Tibial artery (tissue), 4 donors: ENCODE data around the gene EIF4B.
A peak's percentile ranks its signal among the peaks of the same experiment; 100 is the strongest.

Source experiments
- DNase-seq, 2 donors: peaks; one replicate each; pipeline ENCODE4 v3.0.0-alpha.2; 2019
- H3K27ac ChIP-seq, 2 donors: fragments of 200-600 bp; sonication (generic) in 1 of 2; 1 replicate in 1 of 2; 2 replicates in 1 of 2; pipeline ENCODE4 v1.5.1; 2018 to 2019; ENCODE audit warnings: mild to moderate bottlenecking in 1 of 2
- H3K27me3 ChIP-seq, 2 donors: fragments of 200-600 bp; sonication (generic) in 1 of 2; one replicate each; pipeline versions ENCODE4 v1.5.1 to v1.6.0; 2016 to 2019
- H3K36me3 ChIP-seq, 3 donors: fragments of 200-600 bp; sonication (generic) in 2 of 3; one replicate each; pipeline ENCODE4 v1.5.1; 2016 to 2019; ENCODE audit warnings: mild to moderate bottlenecking in 2 of 3
- H3K4me1 ChIP-seq, 4 donors: fragments of 200-600 bp; sonication (generic) in 2 of 4; 1 replicate in 3 of 4; 2 replicates in 1 of 4; pipeline ENCODE4 v1.5.1; 2016 to 2019
- H3K4me3 ChIP-seq, 2 donors: fragments of 200-600 bp; sonication (generic) in 1 of 2; 1 replicate in 1 of 2; 2 replicates in 1 of 2; pipeline ENCODE4 v1.5.1; 2018 to 2019; ENCODE audit warnings: mild to moderate bottlenecking in 2 of 2
- H3K9me3 ChIP-seq, 3 donors: fragments of 200-600 bp; sonication (generic) in 1 of 3; one replicate each; pipeline ENCODE4 v1.5.1; 2016 to 2019
- CTCF ChIP-seq, 2 experiments: fragments of 200-600 bp in 1 of 2; fragments of 450-650 bp in 1 of 2; IDR thresholded peaks; one replicate each; pipeline ENCODE4 v1.5.1; 2017 to 2019; ENCODE audit warnings: antibody characterized with exemption in 2 of 2, mild to moderate bottlenecking in 1 of 2, moderate library complexity in 1 of 2
- intact Hi-C: fragments of 100-400 bp; cut with DNase I; formaldehyde crosslinking; loops from one replicate; pipeline ENCODE4 v1.15.0; 2023; ENCODE audit warnings: low total_unique reads

EIF4B gene

DNA sequence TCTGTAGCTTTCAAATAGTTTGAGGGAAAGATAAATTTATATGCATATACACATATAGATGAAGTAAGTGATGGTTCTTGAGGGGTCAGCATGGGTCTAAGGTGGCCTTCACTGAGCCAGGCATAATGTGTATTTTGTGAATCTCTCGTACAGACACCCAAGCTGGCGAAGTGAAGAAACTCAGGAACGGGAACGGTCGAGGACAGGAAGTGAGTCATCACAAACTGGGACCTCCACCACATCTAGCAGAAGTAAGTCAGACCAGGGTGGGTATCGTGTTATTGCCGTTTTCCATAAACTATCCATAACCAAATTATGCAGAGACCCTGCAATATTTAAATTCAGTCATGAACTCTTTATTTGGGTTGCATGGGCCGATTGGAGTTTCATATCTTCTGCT is 28.2 kb downstream of the EIF4B start:
- Histone ChIP-seq H3K4me3 (no peak overlapping the region), H3K36me3 (peaks cover 77 to 91% (median 90%) of the 10 kb centered on the region in 3 donors)

DNA sequence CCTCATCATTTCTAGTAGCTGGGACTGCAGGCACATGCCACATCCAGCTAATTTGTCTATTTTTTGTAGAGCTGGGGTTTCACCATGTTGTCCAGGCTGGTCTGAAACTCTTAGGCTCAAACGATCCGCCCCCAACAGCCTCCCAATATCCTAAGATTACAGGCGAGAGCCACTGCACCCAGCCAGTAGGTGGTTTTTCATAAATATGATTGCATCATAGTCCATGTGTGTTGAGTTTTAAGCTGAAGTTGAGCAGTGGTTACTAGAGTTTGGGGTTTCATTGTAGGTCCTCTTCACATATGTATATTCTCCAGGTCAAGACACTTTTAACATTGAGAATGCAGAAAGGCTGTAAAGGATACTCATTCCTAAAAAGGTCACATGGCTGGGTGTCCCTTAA is 30.5 kb downstream of the EIF4B start:
- Histone ChIP-seq H3K4me1 (peaks cover 0 to 14% (median 9%) of the 10 kb centered on the region in 4 donors), H3K27me3 (no peaks in the 10 kb centered on the region), H3K36me3 (peaks cover 63 to 86% (median 83%) of the 10 kb centered on the region in 3 donors), H3K9me3 (no peaks in the 10 kb centered on the region), H3K4me3 (no peak overlapping the region), H3K27ac (no peak overlapping the region)
- intact Hi-C loops: no loop called here
- DNase-seq: no peak
- TF ChIP-seq CTCF (IDR thresholded peaks at IDR 0.05): no peak

More for the DNA sequence above, 28.2 kb downstream of the EIF4B start:
- Histone ChIP-seq H3K4me1 (peaks cover 0 to 13% (median 9%) of the 10 kb centered on the region in 4 donors), H3K27ac (no peak overlapping the region), H3K27me3 (no peaks in the 10 kb centered on the region), H3K9me3 (no peaks in the 10 kb centered on the region)
- DNase-seq: no peak
- intact Hi-C loops: no loop called here
- TF ChIP-seq CTCF (IDR thresholded peaks at IDR 0.05): no peak

GRCh38 chr12:53039851-53040250 is 33.6 kb downstream of the EIF4B start:
- H3K36me3 ChIP-seq: peaks cover 39 to 73% (median 69%) of the 10 kb centered on the region in 3 donors
- no peaks in the 10 kb centered on the region for H3K9me3 ChIP-seq
- peaks cover 0 to 41% (median 30%) of the 10 kb centered on the region in 4 donors for H3K4me1 ChIP-seq
- intact Hi-C loops: loop anchor here (2.0 kb wide), 1 partner anchor 59 kb away; no protein-coding TSS in a partner anchor
- no peaks in the 10 kb centered on the region for H3K27me3 ChIP-seq
- no peak for DNase-seq
- no peak overlapping the region for H3K4me3 ChIP-seq
- no peak for TF ChIP-seq CTCF (IDR thresholded peaks at IDR 0.05)
- peak overlapping the region in 1 of 2 donors; percentile 55 for H3K27ac ChIP-seq

GRCh38 chr12:53042607-53043454 is 36.6 kb downstream of the EIF4B start:
- DNase-seq: no peak
- peak overlapping the region; percentile 99 for H3K27ac ChIP-seq
- no peak for TF ChIP-seq CTCF (IDR thresholded peaks at IDR 0.05)
- H3K4me3 ChIP-seq: no peak overlapping the region
- intact Hi-C loops: no loop called here
- H3K36me3 ChIP-seq: peaks cover 10 to 43% (median 39%) of the 10 kb centered on the region in 3 donors
- no peaks in the 10 kb centered on the region for H3K9me3 ChIP-seq
- H3K27me3 ChIP-seq: no peaks in the 10 kb centered on the region
- H3K4me1 ChIP-seq: peaks cover 0 to 55% (median 40%) of the 10 kb centered on the region in 4 donors

- H3K4me3 ChIP-seq: peak overlapping the region in 1 of 2 donors; percentile 71
- peaks cover 4 to 33% (median 29%) of the 10 kb centered on the region in 3 donors for H3K36me3 ChIP-seq
- intact Hi-C loops: no loop called here
- TF ChIP-seq CTCF (IDR thresholded peaks at IDR 0.05): no peak
- no peaks in the 10 kb centered on the region for H3K27me3 ChIP-seq
- no peaks in the 10 kb centered on the region for H3K9me3 ChIP-seq
- H3K27ac ChIP-seq: peak overlapping the region; percentile 99
- DNase-seq: peak; percentile 35 to 74
- peaks cover 0 to 59% (median 45%) of the 10 kb centered on the region in 4 donors for H3K4me1 ChIP-seq
Measured at GRCh38 chr12:53044052-53044581, 37.9 kb downstream of the EIF4B start.
